Chondrocyte (in vitro differentiated cells): ENCODE measurements around the gene PCAT7. TPM values are rescaled to one million over a fixed set of nuclear protein-coding genes. Genes with fewer than 3 reads are reported as not detected.

Source experiments
- DNase-seq: peaks from one replicate; pipeline ENCODE4 v3.0.0; 2021; ENCODE audit warnings: mixed read lengths, low spot score
- H3K27ac Mint-ChIP-seq: one replicate; pipeline ENCODE4 v1.8.0; 2021; ENCODE audit warnings: mild to moderate bottlenecking, moderate library complexity, mixed read lengths; ENCODE audit not compliant: unreplicated experiment
- H3K27me3 Mint-ChIP-seq: 2 replicates; pipeline ENCODE4 v1.8.0; 2021; ENCODE audit warnings: low read depth, mixed read lengths
- H3K36me3 Mint-ChIP-seq: 2 replicates; pipeline ENCODE4 v1.8.0; 2021; ENCODE audit warnings: low read depth, mixed read lengths
- H3K4me1 Mint-ChIP-seq: 2 replicates; pipeline ENCODE4 v1.8.0; 2021; ENCODE audit warnings: low read depth, mild to moderate bottlenecking, mixed read lengths
- H3K4me3 Mint-ChIP-seq: one replicate; pipeline ENCODE4 v1.8.0; 2021; ENCODE audit warnings: mild to moderate bottlenecking, moderate library complexity, mixed read lengths; ENCODE audit not compliant: unreplicated experiment
- H3K9me3 Mint-ChIP-seq: 2 replicates; pipeline ENCODE4 v1.8.0; 2021; ENCODE audit warnings: low read depth, mixed read lengths
- total RNA-seq: library from RNA; stranded (reverse); gene quantifications from 3 replicates; pipeline ENCODE4 v1.2.1, GENCODE V29; 2021
- TF ChIP-seq, protein P1 (sequence below): fragments of 200-600 bp; sonication (generic); IDR thresholded peaks from 2 replicates; pipeline ENCODE4 v1.5.0; 2021; ENCODE audit warnings: antibody characterized with exemption, mild to moderate bottlenecking, moderate library complexity

The PCAT7 gene
- total RNA-seq, 1 donor from 2014 or later = 8.1 TPM

DNA sequence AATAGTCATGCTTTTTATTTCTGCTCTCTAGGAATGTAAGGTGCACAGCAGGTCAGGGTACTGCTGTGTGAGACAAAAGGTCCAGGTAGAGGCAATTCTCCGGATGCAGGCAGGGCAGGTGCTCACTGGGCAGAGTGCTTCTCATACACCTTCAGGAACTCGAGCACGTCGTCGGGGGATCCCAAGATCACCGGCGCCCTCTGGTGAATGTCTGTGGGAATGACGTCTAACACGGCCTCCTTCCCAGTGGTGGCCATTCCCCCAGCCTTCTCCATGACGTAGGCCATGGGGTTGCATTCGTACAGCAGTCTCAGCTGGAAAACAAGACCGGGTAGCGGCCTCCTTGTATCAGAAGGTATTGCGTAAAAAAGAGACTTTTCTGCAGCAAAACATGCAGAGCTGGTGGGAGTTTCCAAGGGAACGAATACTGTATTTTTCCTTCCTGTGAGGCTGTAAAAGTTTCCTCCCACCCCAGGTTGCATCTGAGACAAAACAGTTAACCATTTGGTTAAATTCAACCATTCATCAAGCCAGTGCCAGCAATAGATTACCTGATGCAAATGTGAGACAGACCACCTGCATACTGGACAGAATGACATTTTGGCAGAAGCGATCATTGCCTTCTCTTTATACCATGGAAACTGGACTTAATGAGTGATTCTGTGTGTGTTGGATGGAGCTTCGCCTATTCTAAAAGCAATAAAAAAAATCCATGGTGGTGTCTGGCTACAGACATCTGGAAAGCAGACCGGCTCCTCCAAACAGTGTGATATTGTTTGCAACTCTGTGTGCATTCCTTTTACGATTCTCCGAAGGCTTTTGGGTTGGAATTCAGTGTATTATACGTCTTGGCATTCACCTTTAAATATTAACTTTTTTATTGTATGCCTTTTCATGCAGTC is 48.6 kb downstream of the PCAT7 start:
- no peak for DNase-seq
- H3K4me3 Mint-ChIP-seq = no peak overlapping the region
- no peaks in the 10 kb centered on the region for H3K36me3 Mint-ChIP-seq
- H3K27me3 Mint-ChIP-seq = peaks cover 33% of the 10 kb centered on the region
- TF ChIP-seq, protein P1, sequence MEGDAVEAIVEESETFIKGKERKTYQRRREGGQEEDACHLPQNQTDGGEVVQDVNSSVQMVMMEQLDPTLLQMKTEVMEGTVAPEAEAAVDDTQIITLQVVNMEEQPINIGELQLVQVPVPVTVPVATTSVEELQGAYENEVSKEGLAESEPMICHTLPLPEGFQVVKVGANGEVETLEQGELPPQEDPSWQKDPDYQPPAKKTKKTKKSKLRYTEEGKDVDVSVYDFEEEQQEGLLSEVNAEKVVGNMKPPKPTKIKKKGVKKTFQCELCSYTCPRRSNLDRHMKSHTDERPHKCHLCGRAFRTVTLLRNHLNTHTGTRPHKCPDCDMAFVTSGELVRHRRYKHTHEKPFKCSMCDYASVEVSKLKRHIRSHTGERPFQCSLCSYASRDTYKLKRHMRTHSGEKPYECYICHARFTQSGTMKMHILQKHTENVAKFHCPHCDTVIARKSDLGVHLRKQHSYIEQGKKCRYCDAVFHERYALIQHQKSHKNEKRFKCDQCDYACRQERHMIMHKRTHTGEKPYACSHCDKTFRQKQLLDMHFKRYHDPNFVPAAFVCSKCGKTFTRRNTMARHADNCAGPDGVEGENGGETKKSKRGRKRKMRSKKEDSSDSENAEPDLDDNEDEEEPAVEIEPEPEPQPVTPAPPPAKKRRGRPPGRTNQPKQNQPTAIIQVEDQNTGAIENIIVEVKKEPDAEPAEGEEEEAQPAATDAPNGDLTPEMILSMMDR = peak; percentile 87
- peaks cover 10% of the 10 kb centered on the region for H3K4me1 Mint-ChIP-seq
- H3K9me3 Mint-ChIP-seq = no peaks in the 10 kb centered on the region
- no peak overlapping the region for H3K27ac Mint-ChIP-seq

DNA sequence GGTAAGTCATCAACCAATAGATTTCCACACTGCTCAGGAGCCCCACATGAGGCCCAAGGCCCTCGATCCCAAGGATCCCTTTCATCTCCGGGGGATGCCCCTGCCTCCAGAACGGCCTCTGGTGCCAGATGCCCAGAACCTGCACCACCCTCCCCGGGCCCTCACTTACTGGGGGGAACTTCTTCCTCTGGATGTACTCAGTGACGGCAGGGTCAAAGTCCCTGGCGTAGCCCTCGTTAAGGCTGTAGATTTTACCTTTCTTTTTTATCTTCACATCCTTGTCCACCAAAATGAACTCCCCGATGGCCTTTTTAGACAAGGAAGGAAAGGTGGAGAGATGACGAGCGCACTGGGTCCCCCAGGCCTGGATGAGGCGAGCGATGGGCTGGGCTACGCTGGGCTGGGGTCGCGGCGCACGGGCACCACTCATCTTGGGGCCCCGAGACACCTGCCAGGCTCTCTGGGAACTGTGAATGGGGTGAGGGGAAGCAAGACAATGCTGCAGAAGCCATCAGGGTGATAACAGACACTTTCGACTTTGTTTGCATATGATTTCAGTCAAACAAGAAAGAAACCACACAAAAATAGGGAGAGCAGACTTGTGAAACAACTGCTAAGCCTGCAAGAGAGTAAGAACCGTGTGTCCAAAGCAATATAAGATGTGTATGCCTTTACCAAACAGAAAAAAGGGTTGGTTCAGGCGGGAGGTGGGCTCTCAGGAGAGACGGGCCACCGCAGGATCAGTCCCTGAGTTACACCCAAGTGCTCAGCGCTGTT is 52.0 kb downstream of the PCAT7 start:
- H3K36me3 Mint-ChIP-seq = no peaks in the 10 kb centered on the region
- no peaks in the 10 kb centered on the region for H3K9me3 Mint-ChIP-seq
- peaks cover 10% of the 10 kb centered on the region for H3K4me1 Mint-ChIP-seq
- TF ChIP-seq, protein P1 = no peak
- no peak for DNase-seq
- H3K27me3 Mint-ChIP-seq = peaks cover 43% of the 10 kb centered on the region
- no peak overlapping the region for H3K4me3 Mint-ChIP-seq
- H3K27ac Mint-ChIP-seq = no peak overlapping the region

DNA sequence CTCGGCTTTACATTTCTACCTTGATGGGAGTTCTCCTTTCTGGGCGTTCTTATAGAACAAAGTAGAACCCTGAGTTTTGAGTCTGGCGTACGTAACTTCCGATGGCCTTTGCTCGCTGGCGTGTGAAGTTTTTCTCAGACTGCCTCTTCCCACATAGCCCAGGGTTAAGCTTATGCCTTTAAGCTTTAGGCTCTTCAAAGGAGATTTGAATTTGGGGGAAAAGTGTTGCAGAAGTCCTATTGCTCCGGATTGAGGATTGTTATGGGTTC is 52.5 kb downstream of the PCAT7 start:
- Mint-ChIP-seq H3K4me3 (no peak overlapping the region), H3K27ac (no peak overlapping the region), H3K27me3 (peaks cover 43% of the 10 kb centered on the region), H3K36me3 (no peaks in the 10 kb centered on the region), H3K4me1 (peaks cover 10% of the 10 kb centered on the region), H3K9me3 (no peaks in the 10 kb centered on the region)
- no peak for DNase-seq
- TF ChIP-seq, protein P1 = no peak

DNA sequence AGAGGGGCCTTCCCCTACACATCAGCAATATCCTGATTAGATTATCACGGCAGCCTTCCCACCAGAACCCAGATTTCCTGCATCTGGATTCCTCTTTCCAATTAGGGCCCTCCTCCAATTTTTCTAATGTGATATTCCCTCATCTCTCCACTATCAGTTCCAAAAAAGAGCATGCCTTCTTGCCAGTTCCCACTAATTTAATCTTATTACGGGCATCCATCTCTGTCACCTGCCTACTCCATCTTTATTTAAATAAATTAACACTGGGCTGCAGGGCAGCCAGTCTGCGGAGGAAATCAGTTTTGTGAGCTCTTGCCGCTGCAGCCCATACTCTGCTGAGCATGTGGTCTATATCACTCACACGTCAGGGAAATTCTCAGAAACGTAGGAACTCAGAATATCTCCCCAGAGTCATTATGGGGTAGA is 55.3 kb downstream of the PCAT7 start:
- TF ChIP-seq, protein P1 = no peak
- Mint-ChIP-seq H3K9me3 (no peaks in the 10 kb centered on the region), H3K4me1 (no peaks in the 10 kb centered on the region), H3K27me3 (peaks cover 32% of the 10 kb centered on the region), H3K4me3 (no peak overlapping the region), H3K27ac (no peak overlapping the region), H3K36me3 (no peaks in the 10 kb centered on the region)
- DNase-seq = no peak

DNA sequence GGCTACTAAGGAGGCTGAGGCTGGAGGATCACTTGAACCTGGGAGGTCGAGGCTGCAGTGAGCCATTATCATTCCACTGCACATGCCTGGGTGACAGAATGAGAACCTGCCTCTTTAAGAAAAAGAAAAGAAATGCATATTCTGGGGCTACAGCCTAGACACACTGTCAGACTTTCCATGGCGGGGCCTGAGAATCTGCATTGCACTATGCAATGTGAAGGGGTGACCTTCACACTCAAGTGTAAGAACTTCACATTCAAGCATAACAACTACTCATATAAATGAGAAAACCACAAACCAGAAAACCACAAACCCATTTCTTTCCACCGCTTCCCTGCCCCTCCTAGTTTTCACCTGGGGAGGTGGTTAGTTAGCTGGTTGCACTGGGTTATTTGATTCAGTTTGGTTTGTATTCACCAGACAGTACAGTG is 56.8 kb downstream of the PCAT7 start:
- TF ChIP-seq, protein P1 = no peak
- H3K27me3 Mint-ChIP-seq = peaks cover 19% of the 10 kb centered on the region
- H3K36me3 Mint-ChIP-seq = no peaks in the 10 kb centered on the region
- H3K27ac Mint-ChIP-seq = no peak overlapping the region
- H3K4me1 Mint-ChIP-seq = no peaks in the 10 kb centered on the region
- no peak overlapping the region for H3K4me3 Mint-ChIP-seq
- no peaks in the 10 kb centered on the region for H3K9me3 Mint-ChIP-seq
- DNase-seq = no peak
